ENCODE data around the gene ARHGEF40.

- TF ChIP-seq, protein P1, sequence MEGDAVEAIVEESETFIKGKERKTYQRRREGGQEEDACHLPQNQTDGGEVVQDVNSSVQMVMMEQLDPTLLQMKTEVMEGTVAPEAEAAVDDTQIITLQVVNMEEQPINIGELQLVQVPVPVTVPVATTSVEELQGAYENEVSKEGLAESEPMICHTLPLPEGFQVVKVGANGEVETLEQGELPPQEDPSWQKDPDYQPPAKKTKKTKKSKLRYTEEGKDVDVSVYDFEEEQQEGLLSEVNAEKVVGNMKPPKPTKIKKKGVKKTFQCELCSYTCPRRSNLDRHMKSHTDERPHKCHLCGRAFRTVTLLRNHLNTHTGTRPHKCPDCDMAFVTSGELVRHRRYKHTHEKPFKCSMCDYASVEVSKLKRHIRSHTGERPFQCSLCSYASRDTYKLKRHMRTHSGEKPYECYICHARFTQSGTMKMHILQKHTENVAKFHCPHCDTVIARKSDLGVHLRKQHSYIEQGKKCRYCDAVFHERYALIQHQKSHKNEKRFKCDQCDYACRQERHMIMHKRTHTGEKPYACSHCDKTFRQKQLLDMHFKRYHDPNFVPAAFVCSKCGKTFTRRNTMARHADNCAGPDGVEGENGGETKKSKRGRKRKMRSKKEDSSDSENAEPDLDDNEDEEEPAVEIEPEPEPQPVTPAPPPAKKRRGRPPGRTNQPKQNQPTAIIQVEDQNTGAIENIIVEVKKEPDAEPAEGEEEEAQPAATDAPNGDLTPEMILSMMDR (IDR thresholded peaks at IDR 0.05 in 2 of 3, conservative IDR thresholded peaks at IDR 0.05 in 1 of 3; ENCODE audit: control insufficient read depth in 2 of 3, extremely low read depth in 1 of 3, insufficient read depth in 1 of 3, low read depth in 3 of 3, low read length in 3 of 3): no peak
- TF ChIP-seq NR2C1 (IDR thresholded peaks at IDR 0.05) (no peak), BRCA1 (IDR thresholded peaks at IDR 0.05; ENCODE audit: low read depth, low read length) (no peak), SIN3A (IDR thresholded peaks at IDR 0.05; ENCODE audit: low read depth, low read length) (no peak)
Measured at GRCh38 chr14:21050597-21050996, 19.5 kb upstream of the ARHGEF40 start.

All from GM12878 (cell line).